ENCODE measurements around the gene ZC3H18. TPM values are rescaled to one million over a fixed set of nuclear protein-coding genes. Genes with fewer than 3 reads are reported as not detected.

ZC3H18 gene
- total RNA-seq, 1 donor from 2014 or later = 10.5 TPM

DNA sequence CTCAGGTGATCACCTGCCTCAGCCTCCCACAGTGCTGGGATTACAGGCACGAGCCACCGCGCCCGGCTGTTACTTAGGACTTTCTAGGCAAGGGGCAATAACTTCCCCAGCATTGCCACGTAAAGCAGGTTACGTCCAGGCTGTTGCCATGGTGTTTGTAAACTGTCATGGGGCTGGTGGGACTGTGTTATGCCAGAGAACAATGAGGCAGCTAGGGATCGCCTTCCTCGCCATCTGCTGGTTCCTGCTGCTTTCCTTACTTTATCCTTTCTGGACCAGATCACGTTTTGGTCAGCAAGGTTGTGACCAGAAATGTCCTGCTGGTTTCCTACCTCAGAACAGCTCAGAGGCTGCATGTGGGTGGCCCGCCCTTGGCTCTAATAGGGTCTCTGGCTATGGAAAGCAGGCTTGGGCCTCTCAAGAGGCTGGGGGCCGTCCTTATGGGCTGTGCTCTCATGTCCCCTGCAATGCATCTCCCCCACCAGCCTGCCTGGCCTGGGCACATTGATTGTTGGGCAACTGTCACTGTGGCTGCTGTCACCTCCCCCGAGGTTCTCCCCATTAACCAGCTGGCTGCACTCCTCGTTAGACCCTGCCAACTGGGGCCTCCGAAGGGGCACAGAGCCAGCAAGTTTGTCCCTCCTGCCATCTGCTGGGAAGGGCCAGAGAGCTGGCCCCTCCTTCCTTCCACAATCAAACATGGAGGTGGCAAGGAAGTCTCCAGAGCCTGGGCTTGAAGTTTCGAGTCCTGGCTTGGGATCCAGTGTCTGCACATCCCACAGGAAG, 28.2 kb upstream of the ZC3H18 start:
- Histone ChIP-seq H3K27me3 (ENCODE audit: control insufficient read depth, insufficient read depth, low read length) (peaks cover 10% of the 10 kb centered on the region), H3K4me3 (ENCODE audit: low read depth, low read length) (no peak overlapping the region)

DNA sequence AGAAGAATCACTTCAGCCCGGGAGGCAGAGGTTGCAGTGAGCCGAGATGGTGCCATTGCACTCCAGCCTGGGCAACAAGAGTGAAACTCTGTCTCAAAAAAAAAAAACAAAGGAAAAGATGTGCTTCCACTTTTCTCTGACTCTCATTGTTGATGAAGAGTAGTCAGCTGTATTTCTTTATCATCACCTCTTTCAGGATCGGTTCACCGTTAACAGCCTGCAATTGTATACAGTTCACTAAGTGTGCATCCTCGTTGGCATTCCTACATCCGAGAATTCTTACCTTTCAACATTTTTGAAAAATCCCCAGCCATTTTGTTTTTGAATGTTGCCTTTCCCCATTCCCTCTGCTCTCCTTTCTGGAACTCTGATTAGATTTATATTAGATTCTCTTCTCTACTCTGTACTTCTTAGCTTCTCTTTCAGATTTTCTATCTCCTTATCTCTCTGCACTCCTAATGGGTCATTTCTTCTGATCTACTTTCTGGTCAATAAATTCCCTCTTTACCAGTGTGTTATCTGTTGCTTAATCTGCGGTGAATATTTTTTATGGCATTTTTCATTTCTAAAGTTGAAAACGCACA, 26.9 kb upstream of the ZC3H18 start:
- FAIRE-seq (no peak), DNase-seq (ENCODE audit: low read depth) (no peak)
- Histone ChIP-seq H3K27me3 (ENCODE audit: control insufficient read depth, insufficient read depth, low read length) (peaks cover 8% of the 10 kb centered on the region), H3K4me3 (ENCODE audit: low read depth, low read length) (no peak overlapping the region), H3K36me3 (ENCODE audit: control insufficient read depth, insufficient read depth, low read length) (no peaks in the 10 kb centered on the region)
- TF ChIP-seq, protein P1, sequence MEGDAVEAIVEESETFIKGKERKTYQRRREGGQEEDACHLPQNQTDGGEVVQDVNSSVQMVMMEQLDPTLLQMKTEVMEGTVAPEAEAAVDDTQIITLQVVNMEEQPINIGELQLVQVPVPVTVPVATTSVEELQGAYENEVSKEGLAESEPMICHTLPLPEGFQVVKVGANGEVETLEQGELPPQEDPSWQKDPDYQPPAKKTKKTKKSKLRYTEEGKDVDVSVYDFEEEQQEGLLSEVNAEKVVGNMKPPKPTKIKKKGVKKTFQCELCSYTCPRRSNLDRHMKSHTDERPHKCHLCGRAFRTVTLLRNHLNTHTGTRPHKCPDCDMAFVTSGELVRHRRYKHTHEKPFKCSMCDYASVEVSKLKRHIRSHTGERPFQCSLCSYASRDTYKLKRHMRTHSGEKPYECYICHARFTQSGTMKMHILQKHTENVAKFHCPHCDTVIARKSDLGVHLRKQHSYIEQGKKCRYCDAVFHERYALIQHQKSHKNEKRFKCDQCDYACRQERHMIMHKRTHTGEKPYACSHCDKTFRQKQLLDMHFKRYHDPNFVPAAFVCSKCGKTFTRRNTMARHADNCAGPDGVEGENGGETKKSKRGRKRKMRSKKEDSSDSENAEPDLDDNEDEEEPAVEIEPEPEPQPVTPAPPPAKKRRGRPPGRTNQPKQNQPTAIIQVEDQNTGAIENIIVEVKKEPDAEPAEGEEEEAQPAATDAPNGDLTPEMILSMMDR (IDR thresholded peaks at IDR 0.05; ENCODE audit: insufficient read depth, low read length, severe bottlenecking) = no peak

More for the DNA sequence above, 28.2 kb upstream of the ZC3H18 start:
- FAIRE-seq (no peak), DNase-seq (ENCODE audit: low read depth) (no peak)
- no peaks in the 10 kb centered on the region for H3K36me3 ChIP-seq (ENCODE audit: control insufficient read depth, insufficient read depth, low read length)
- TF ChIP-seq, protein P1 (IDR thresholded peaks at IDR 0.05; ENCODE audit: insufficient read depth, low read length, severe bottlenecking) = no peak

DNA sequence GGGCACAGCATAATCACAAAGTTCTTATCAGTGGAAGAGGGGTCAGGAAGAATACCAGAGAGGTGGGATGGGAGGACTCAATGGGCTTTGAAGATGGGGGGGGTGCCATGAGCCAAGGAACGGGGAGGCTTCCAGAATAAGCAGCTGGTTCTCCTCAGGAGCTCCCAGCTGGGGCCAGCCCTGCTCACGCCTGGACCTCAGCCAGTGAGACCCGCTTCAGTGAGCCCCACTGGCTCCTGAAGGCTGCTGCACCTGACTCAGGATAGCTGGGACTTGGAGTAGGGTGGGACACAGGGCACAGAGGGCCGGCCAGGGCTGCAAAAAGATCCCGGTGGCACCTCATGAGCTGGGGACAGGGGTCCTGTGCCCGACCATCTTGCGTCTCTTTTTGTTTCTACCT, 24.4 kb upstream of the ZC3H18 start:
- Histone ChIP-seq H3K36me3 (ENCODE audit: control insufficient read depth, insufficient read depth, low read length) (no peaks in the 10 kb centered on the region), H3K27me3 (ENCODE audit: control insufficient read depth, insufficient read depth, low read length) (peaks cover 5% of the 10 kb centered on the region), H3K4me3 (ENCODE audit: low read depth, low read length) (no peak overlapping the region)
- DNase-seq (ENCODE audit: low read depth) = no peak
- TF ChIP-seq, protein P1 (IDR thresholded peaks at IDR 0.05; ENCODE audit: insufficient read depth, low read length, severe bottlenecking) = no peak
- no peak for FAIRE-seq

DNA sequence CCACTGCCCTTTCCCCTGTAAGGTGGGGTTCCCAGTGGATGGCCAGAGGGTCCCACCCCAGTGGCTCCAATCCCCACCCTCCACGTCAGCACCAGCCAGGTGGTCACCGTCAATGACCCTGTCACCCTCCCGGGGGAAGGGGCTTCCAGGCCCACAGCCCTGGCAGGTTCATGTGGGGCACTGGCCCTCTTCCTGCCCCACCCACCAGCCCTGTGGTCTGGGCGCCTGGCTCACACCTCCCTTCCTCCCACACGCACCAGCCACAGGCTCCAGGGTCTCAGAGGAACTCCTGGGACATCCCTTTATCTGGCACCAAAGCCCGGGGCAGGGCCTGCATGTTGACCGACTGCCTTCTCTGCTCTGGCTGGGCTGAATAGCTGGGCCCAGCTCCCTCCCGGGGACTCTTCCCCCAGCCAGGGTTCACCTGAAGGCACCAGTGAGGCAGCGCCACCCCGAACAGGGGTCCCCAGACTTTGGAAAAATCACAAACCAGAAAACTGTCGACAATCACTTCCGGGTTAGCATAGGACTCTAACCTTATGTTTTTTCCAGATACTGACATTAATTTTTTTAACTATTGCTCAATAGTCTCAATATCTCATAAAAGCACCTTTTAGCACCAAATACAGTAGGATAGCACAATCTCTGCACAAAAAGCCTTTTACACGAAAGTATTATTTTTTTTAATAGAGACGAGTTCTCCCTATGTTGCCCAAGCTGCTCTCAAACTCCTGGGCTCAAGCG, 21.9 kb upstream of the ZC3H18 start:
- Histone ChIP-seq H3K36me3 (ENCODE audit: control insufficient read depth, insufficient read depth, low read length) (no peaks in the 10 kb centered on the region), H3K4me3 (ENCODE audit: low read depth, low read length) (no peak overlapping the region), H3K27me3 (ENCODE audit: control insufficient read depth, insufficient read depth, low read length) (peaks cover 5% of the 10 kb centered on the region)
- FAIRE-seq (no peak), DNase-seq (ENCODE audit: low read depth) (no peak)
- TF ChIP-seq, protein P1 (IDR thresholded peaks at IDR 0.05; ENCODE audit: insufficient read depth, low read length, severe bottlenecking) = no peak

DNA sequence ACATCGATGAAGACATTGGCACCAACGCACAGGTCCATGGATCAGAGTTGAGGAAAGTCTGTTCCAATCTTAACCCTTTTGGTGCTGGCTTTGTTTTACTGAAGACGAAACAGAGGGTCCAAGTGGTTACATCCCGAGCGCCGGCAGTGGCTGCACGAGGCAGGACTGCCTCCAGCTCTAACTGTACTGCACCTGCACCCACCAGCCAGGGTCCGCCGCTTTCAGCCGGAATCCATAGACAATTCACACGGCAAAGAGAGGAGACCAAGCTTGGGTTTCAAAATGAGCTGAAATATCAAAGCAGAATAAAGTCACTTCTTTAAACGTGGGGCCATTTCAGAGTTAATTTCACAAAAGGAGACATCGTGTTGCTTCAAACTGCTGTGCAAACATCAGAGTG, 21.2 kb upstream of the ZC3H18 start:
- DNase-seq (ENCODE audit: low read depth) = no peak
- FAIRE-seq = no peak
- Histone ChIP-seq H3K4me3 (ENCODE audit: low read depth, low read length) (no peak overlapping the region), H3K27me3 (ENCODE audit: control insufficient read depth, insufficient read depth, low read length) (peaks cover 5% of the 10 kb centered on the region), H3K36me3 (ENCODE audit: control insufficient read depth, insufficient read depth, low read length) (no peaks in the 10 kb centered on the region)
- TF ChIP-seq, protein P1 (IDR thresholded peaks at IDR 0.05; ENCODE audit: insufficient read depth, low read length, severe bottlenecking) = no peak
